SK-N-SH (cell line): ENCODE data around the gene APOL4. TPM values are rescaled to one million over a fixed set of nuclear protein-coding genes. Genes with fewer than 3 reads are reported as not detected.

Experiments
- CTCF ChIA-PET: fragments of 300-600, 350-600 bp; formaldehyde crosslinking; extraction: SDS; loops from one replicate; lab custom pipeline; 2021; lab: Yijun Ruan, JAX
- POLR2A ChIA-PET: fragments of 350-600 bp; sonication (Branson Sonifier 250); formaldehyde crosslinking; extraction: SDS; loops from one replicate; lab custom pipeline; 2020; ENCODE audit warnings: antibody characterized with exemption, inconsistent platforms; lab: Yijun Ruan, JAX
- DNase-seq: peaks from one replicate; pipeline ENCODE4 v3.0.0; 2012
- H2AFZ ChIP-seq: fragments of 200-600 bp; sonication (generic); 2 replicates; pipeline ENCODE4 v1.8.1; 2016; ENCODE audit warnings: antibody characterized with exemption, mild to moderate bottlenecking, low read depth
- H3F3A ChIP-seq: fragments of 200-600 bp; sonication (generic); replicated peaks from 2 replicates; pipeline ENCODE3; 2016; ENCODE audit warnings: antibody characterized with exemption, mild to moderate bottlenecking; ENCODE audit not compliant: insufficient read depth
- H3K27ac ChIP-seq, 2 experiments: fragments of 200-500 bp in 1 of 2; fragments of 200-600 bp in 1 of 2; sonication (Bioruptor generic) in 1 of 2; sonication (generic), shearing (Covaris generic) in 1 of 2; 2 replicates each; pipeline versions ENCODE4 v1.5.1 to v1.6.1; 2014 to 2016; ENCODE audit warnings: low read depth in 2 of 2, inconsistent platforms in 1 of 2, low read length in 1 of 2, mild to moderate bottlenecking in 1 of 2, mixed read lengths in 1 of 2
- H3K27me3 ChIP-seq: fragments of 200-600 bp; sonication (generic), shearing (Covaris generic); 2 replicates; pipeline ENCODE4 v1.6.1; 2016; ENCODE audit warnings: mixed run types; ENCODE audit not compliant: insufficient read depth
- H3K36me3 ChIP-seq, 2 experiments: fragments of 200-500 bp in 1 of 2; fragments of 200-600 bp in 1 of 2; sonication (Bioruptor generic) in 1 of 2; sonication (generic) in 1 of 2; replicated peaks in 1 of 2; 2 replicates each; pipeline versions ENCODE3 to v1.5.1; 2014 to 2016; ENCODE audit warnings: low read length in 1 of 2, mild to moderate bottlenecking in 1 of 2; ENCODE audit not compliant: insufficient read depth in 2 of 2, control insufficient read depth in 1 of 2
- H3K4me1 ChIP-seq, 2 experiments: fragments of 200-500 bp in 1 of 2; fragments of 200-600 bp in 1 of 2; sonication (Bioruptor generic) in 1 of 2; sonication (generic), shearing (Covaris generic) in 1 of 2; 2 replicates each; pipeline versions ENCODE4 v1.5.1 to v1.6.1; 2014 to 2016; ENCODE audit warnings: low read depth in 1 of 2, low read length in 1 of 2, mixed run types in 1 of 2; ENCODE audit not compliant: insufficient read depth in 2 of 2, control insufficient read depth in 1 of 2
- H3K4me2 ChIP-seq: fragments of 200-600 bp; sonication (generic), shearing (Covaris generic); 2 replicates; pipeline ENCODE4 v1.6.1; 2017; ENCODE audit warnings: mixed run types
- H3K4me3 ChIP-seq, 2 experiments: fragments of 200-500 bp in 1 of 2; fragments of 200-600 bp in 1 of 2; sonication (Bioruptor generic) in 1 of 2; sonication (generic), shearing (Covaris generic) in 1 of 2; 2 replicates each; pipeline versions ENCODE4 v1.5.1 to v1.8.1; 2014 to 2016; ENCODE audit warnings: low read depth in 2 of 2, inconsistent platforms in 1 of 2, low read length in 1 of 2, mild to moderate bottlenecking in 1 of 2, mixed read lengths in 1 of 2, moderate library complexity in 1 of 2
- H3K79me2 ChIP-seq: fragments of 200-600 bp; sonication (generic); 2 replicates; pipeline ENCODE4 v1.8.1; 2017; ENCODE audit warnings: mild to moderate bottlenecking; ENCODE audit not compliant: insufficient read depth
- H3K9ac ChIP-seq: fragments of 200-600 bp; sonication (generic); 2 replicates; pipeline ENCODE4 v1.6.1; 2017; ENCODE audit warnings: mixed run types
- H3K9me2 ChIP-seq: fragments of 200-600 bp; sonication (generic); 2 replicates; pipeline ENCODE4 v1.6.1; 2017; ENCODE audit warnings: mixed run types
- H3K9me3 ChIP-seq: fragments of 200-600 bp; sonication (generic); 2 replicates; pipeline ENCODE4 v1.6.1; 2017; ENCODE audit warnings: mixed run types, mild to moderate bottlenecking, moderate library complexity
- H4K20me1 ChIP-seq: fragments of 200-600 bp; sonication (generic); 2 replicates; pipeline ENCODE4 v1.6.1; 2017; ENCODE audit warnings: mild to moderate bottlenecking, mixed run types; ENCODE audit not compliant: insufficient read depth
- CHD2 ChIP-seq: fragments of 150-350 bp; IDR thresholded peaks from 2 replicates; pipeline ENCODE4 v1.6.1; 2018; ENCODE audit warnings: low read length; ENCODE audit not compliant: partially characterized antibody
- CTCF ChIP-seq: fragments of 200-600 bp; sonication (generic); IDR thresholded peaks from 2 replicates; pipeline ENCODE4 v1.6.1; 2017; ENCODE audit warnings: antibody characterized with exemption, mild to moderate bottlenecking, moderate library complexity
- ELF1 ChIP-seq: IDR thresholded peaks from 2 replicates; pipeline ENCODE4 v1.4.0; 2012
- EZH2phosphoT487 ChIP-seq: fragments of 200-600 bp; sonication (generic); IDR thresholded peaks from 2 replicates; pipeline ENCODE4 v1.6.1; 2017; ENCODE audit warnings: low read depth, mixed run types, mild to moderate bottlenecking, antibody characterized with exemption, moderate library complexity, borderline replicate concordance
- FOSL2 ChIP-seq: IDR thresholded peaks from 2 replicates; pipeline ENCODE4 v1.4.0; 2012; ENCODE audit warnings: low read depth, mild to moderate bottlenecking, moderate library complexity, borderline replicate concordance
- FOXJ3 ChIP-seq: sonication (generic); formaldehyde crosslinking; IDR thresholded peaks from 2 replicates; pipeline ENCODE4 v1.5.1; 2020; ENCODE audit warnings: mild to moderate bottlenecking, missing genetic modification reagents
- GABPA ChIP-seq: IDR thresholded peaks from 2 replicates; pipeline ENCODE4 v1.4.0; 2012; ENCODE audit warnings: low read depth, mild to moderate bottlenecking
- GATA2 ChIP-seq: sonication (generic); formaldehyde crosslinking; IDR thresholded peaks from 2 replicates; pipeline ENCODE4 v1.5.0; 2020; ENCODE audit warnings: mild to moderate bottlenecking, missing genetic modification reagents
- JUND ChIP-seq: IDR thresholded peaks from 2 replicates; pipeline ENCODE4 v1.4.0; 2012
- MXI1 ChIP-seq: IDR thresholded peaks from 2 replicates; pipeline ENCODE4 v1.6.1; 2012; ENCODE audit warnings: mild to moderate bottlenecking, low read depth, low read length, improper control_type of control experiment
- NFIC ChIP-seq: IDR thresholded peaks from 2 replicates; pipeline ENCODE4 v1.4.0; 2012; ENCODE audit warnings: borderline replicate concordance
- NRF1 ChIP-seq: IDR thresholded peaks from 2 replicates; pipeline ENCODE4 v1.6.1; 2012; ENCODE audit warnings: low read depth, mild to moderate bottlenecking, low read length
- POLR2AphosphoS5 ChIP-seq: IDR thresholded peaks from 2 replicates; pipeline ENCODE4 v1.6.1; 2012; ENCODE audit warnings: low read depth, low read length
- RCOR1 ChIP-seq: fragments of 150-350 bp; IDR thresholded peaks from 2 replicates; pipeline ENCODE4 v1.6.1; 2017; ENCODE audit warnings: antibody characterized with exemption, low read length
- RFX5 ChIP-seq: IDR thresholded peaks from 2 replicates; pipeline ENCODE4 v1.6.1; 2012; ENCODE audit warnings: mild to moderate bottlenecking, improper control_type of control experiment, low read length
- SMC3 ChIP-seq: IDR thresholded peaks from 2 replicates; pipeline ENCODE4 v1.6.1; 2012; ENCODE audit warnings: low read depth, low read length, improper control_type of control experiment
- TAF1 ChIP-seq: IDR thresholded peaks from 2 replicates; pipeline ENCODE4 v1.6.1; 2012; ENCODE audit warnings: low read depth, mild to moderate bottlenecking, low read length, moderate library complexity, borderline replicate concordance
- TEAD4 ChIP-seq: IDR thresholded peaks from 2 replicates; pipeline ENCODE4 v1.4.0; 2012; ENCODE audit warnings: mild to moderate bottlenecking, borderline replicate concordance; ENCODE audit not compliant: insufficient read depth
- WGBS: methylation state at CpG from one replicate; pipeline ENCODE4 v1.1.6; 2017; ENCODE audit warnings: low lambda C conversion rate; 5-methylcytosine and 5-hydroxymethylcytosine counted together
- polyA plus RNA-seq, 3 experiments: library from polyadenylated mRNA; depleted of rRNA; stranded (reverse); fragments of >200 nt; gene quantifications; 2 replicates each; pipeline ENCODE4 v1.2.3, GENCODE V29; 2012
- TF ChIP-seq, protein P1 (sequence below): IDR thresholded peaks from 2 replicates; pipeline ENCODE4 v1.4.0; 2012; ENCODE audit warnings: low read depth, borderline replicate concordance
- TF ChIP-seq, protein P2 (sequence below): IDR thresholded peaks from 2 replicates; pipeline ENCODE4 v1.6.1; 2012; ENCODE audit warnings: mild to moderate bottlenecking, low read depth, low read length, moderate library complexity
- TF ChIP-seq, protein P3 (sequence below): IDR thresholded peaks from 2 replicates; pipeline ENCODE4 v1.4.0; 2012; ENCODE audit warnings: low read depth, borderline replicate concordance

The APOL4 gene
- polyA plus RNA-seq, 1 of the 3 experiments (the other 2 are of a cell fraction), result 0.08 TPM

DNA sequence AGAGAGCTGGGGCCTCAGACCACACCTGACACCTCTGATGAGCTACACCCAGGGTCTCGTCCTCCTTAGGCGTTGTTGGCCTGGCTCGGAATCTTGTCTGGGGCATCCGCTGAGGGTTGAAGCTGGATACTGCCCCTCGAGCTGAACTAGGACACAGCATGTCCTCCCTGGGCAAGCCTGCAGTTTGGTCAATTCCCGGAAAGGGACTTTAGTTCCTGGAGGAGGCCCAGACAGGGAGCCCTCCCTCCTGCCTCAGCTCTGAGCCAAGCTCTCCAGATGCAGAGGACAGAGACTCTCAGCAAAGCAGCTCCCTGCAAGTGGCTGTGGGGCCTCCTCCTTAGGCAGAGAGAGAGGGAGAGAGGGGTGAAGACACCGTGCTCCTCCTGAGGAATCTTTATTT lies 45.9 kb downstream of the APOL4 start:
- 70% methylated on average over 1 of the region's 7 CpGs for WGBS
- Histone ChIP-seq H2AFZ (no peak overlapping the region), H3K9me2 (no peaks in the 10 kb centered on the region), H3K4me2 (no peak overlapping the region), H4K20me1 (no peaks in the 10 kb centered on the region), H3K79me2 (no peaks in the 10 kb centered on the region), H3K36me3 (no peaks in the 10 kb centered on the region), H3K27me3 (no peaks in the 10 kb centered on the region), H3K9ac (no peak overlapping the region), H3F3A (no peaks in the 10 kb centered on the region), H3K9me3 (no peaks in the 10 kb centered on the region), H3K4me1 (peaks cover 5 to 7% of the 10 kb centered on the region in 2 experiments; a peak in 1 of 4 replicates), H3K4me3 (no peak overlapping the region), H3K27ac (no peak overlapping the region)
- CTCF ChIA-PET, result no interaction called here
- no peak for DNase-seq
- POLR2A ChIA-PET, result no interaction called here
- TF ChIP-seq TEAD4 (no peak), GABPA (no peak), RCOR1 (no peak), POLR2AphosphoS5 (no peak), TAF1 (no peak), FOXJ3 (no peak)

DNA sequence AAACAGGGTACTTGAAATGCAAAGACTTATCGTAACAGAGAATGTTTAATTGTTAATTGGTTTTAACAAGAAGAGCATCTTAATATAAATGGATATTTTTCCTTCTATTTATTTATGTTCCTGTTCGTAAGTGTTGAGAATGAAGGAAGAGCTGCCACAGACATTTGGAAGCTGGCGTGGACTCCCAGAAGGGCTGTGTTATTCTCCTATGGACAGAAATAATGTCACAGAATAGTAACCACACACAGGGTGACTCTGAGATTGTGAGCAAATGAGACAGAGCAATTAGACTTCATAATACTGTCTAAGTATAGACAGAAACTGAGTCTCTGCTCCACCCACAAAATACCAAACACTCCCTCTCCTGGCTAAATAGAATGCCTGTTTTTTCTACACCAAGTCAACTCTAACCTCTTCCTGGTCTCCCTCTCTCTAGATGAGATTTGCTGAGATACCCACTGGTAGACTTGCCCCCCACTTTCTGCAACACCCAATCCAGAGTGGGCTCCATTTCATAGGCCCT lies 47.1 kb downstream of the APOL4 start:
- Histone ChIP-seq H3K9me3 (no peaks in the 10 kb centered on the region), H2AFZ (no peak overlapping the region), H3K4me1 (peaks cover 5 to 7% of the 10 kb centered on the region in 2 experiments; a peak in 1 of 4 replicates), H3K27ac (no peak overlapping the region), H3F3A (no peaks in the 10 kb centered on the region), H3K9ac (no peak overlapping the region), H3K79me2 (no peaks in the 10 kb centered on the region)
- TF ChIP-seq CHD2 (no peak), CTCF (no peak), RCOR1 (no peak), RFX5 (no peak), NFIC (no peak), ELF1 (no peak), SMC3 (no peak), MXI1 (no peak), EZH2phosphoT487 (no peak), JUND (no peak), NRF1 (no peak), GABPA (no peak), POLR2AphosphoS5 (no peak), GATA2 (CRISPR knock-in tag) (no peak), TEAD4 (no peak), FOSL2 (no peak)
- TF ChIP-seq, protein P1, sequence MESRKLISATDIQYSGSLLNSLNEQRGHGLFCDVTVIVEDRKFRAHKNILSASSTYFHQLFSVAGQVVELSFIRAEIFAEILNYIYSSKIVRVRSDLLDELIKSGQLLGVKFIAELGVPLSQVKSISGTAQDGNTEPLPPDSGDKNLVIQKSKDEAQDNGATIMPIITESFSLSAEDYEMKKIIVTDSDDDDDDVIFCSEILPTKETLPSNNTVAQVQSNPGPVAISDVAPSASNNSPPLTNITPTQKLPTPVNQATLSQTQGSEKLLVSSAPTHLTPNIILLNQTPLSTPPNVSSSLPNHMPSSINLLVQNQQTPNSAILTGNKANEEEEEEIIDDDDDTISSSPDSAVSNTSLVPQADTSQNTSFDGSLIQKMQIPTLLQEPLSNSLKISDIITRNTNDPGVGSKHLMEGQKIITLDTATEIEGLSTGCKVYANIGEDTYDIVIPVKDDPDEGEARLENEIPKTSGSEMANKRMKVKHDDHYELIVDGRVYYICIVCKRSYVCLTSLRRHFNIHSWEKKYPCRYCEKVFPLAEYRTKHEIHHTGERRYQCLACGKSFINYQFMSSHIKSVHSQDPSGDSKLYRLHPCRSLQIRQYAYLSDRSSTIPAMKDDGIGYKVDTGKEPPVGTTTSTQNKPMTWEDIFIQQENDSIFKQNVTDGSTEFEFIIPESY, result no peak
- TF ChIP-seq, protein P2, sequence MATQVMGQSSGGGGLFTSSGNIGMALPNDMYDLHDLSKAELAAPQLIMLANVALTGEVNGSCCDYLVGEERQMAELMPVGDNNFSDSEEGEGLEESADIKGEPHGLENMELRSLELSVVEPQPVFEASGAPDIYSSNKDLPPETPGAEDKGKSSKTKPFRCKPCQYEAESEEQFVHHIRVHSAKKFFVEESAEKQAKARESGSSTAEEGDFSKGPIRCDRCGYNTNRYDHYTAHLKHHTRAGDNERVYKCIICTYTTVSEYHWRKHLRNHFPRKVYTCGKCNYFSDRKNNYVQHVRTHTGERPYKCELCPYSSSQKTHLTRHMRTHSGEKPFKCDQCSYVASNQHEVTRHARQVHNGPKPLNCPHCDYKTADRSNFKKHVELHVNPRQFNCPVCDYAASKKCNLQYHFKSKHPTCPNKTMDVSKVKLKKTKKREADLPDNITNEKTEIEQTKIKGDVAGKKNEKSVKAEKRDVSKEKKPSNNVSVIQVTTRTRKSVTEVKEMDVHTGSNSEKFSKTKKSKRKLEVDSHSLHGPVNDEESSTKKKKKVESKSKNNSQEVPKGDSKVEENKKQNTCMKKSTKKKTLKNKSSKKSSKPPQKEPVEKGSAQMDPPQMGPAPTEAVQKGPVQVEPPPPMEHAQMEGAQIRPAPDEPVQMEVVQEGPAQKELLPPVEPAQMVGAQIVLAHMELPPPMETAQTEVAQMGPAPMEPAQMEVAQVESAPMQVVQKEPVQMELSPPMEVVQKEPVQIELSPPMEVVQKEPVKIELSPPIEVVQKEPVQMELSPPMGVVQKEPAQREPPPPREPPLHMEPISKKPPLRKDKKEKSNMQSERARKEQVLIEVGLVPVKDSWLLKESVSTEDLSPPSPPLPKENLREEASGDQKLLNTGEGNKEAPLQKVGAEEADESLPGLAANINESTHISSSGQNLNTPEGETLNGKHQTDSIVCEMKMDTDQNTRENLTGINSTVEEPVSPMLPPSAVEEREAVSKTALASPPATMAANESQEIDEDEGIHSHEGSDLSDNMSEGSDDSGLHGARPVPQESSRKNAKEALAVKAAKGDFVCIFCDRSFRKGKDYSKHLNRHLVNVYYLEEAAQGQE, result no peak
- TF ChIP-seq, protein P3, sequence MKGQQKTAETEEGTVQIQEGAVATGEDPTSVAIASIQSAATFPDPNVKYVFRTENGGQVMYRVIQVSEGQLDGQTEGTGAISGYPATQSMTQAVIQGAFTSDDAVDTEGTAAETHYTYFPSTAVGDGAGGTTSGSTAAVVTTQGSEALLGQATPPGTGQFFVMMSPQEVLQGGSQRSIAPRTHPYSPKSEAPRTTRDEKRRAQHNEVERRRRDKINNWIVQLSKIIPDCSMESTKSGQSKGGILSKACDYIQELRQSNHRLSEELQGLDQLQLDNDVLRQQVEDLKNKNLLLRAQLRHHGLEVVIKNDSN, result no peak
- TF ChIP-seq, all 33 proteins: peak for 0
- CTCF ChIA-PET, result no interaction called here
- no peaks in the 10 kb centered on the region for H3K36me3 ChIP-seq
- DNase-seq, result no peak
- 88% methylated on average over 3 of the region's 3 CpGs for whole genome bisulfite sequencing
- no peak overlapping the region for H3K4me3 ChIP-seq
- no peaks in the 10 kb centered on the region for H3K27me3 ChIP-seq
- H4K20me1 ChIP-seq, result no peaks in the 10 kb centered on the region
- H3K4me2 ChIP-seq, result no peak overlapping the region
- no peaks in the 10 kb centered on the region for H3K9me2 ChIP-seq
- POLR2A ChIA-PET, result no interaction called here
